Left lobe of liver (tissue), 2 donors: ENCODE measurements around the gene POU4F3. TPM values are rescaled to one million over a fixed set of nuclear protein-coding genes. Genes with fewer than 3 reads are reported as not detected.

Experiments
- ATAC-seq: fragments of 200-7000 bp; cut with Tn5 transposase; one replicate; pipeline ENCODE4 v1.9.1; 2020; ENCODE audit warnings: mild to moderate bottlenecking, moderate library complexity
- DNase-seq: peaks from one replicate; pipeline ENCODE4 v3.0.0-alpha.2; 2020; ENCODE audit warnings: low spot score
- total RNA-seq: library from RNA; stranded (reverse); gene quantifications from one replicate; pipeline ENCODE4 v1.2.1, GENCODE V29; 2021
- donor health status: DM: no; HTN: no; CAD: no; lungs with moderate emphysema.
- donor health status: DM: no; HTN: yes; CAD: no.

POU4F3 gene
- total RNA-seq, 1 donor from 2014 or later, result not detected

- ATAC-seq, result no peak
- no peak for DNase-seq
Measured at GRCh38 chr5:146388386-146388785, 49.7 kb downstream of the POU4F3 start.

GRCh38 chr5:146390469-146390868 lies 51.8 kb downstream of the POU4F3 start:
- DNase-seq, result no peak
- no peak for ATAC-seq

Other genes starting within 250 kb of the POU4F3 start
- not detected for gene PLAC8L1, start 233.3 kb upstream of the POU4F3 start, total RNA-seq
- 24.1 TPM for gene LARS1, start 156.2 kb upstream of the POU4F3 start, total RNA-seq
- gene RBM27, start 135.2 kb upstream of the POU4F3 start, total RNA-seq, result 5.6 TPM
- gene TCERG1, start 108.5 kb downstream of the POU4F3 start, total RNA-seq, result 12.8 TPM
- not detected for gene GPR151, start 177.4 kb downstream of the POU4F3 start, total RNA-seq